Thoracic aorta (tissue), 2 donors: ENCODE results near the gene GZF1. TPM values are rescaled to one million over a fixed set of nuclear protein-coding genes. Genes with fewer than 3 reads are reported as not detected.

Experiments used
- ATAC-seq: fragments of 150-250 bp; one replicate; pipeline ENCODE4 v1.8.0; 2017; ENCODE audit warnings: low read depth; ENCODE audit not compliant: insufficient number of reproducible peaks, low FRiP score
- DNase-seq: peaks from one replicate; pipeline ENCODE4 v3.0.0-alpha.2; 2020; ENCODE audit warnings: low spot score
- H3K27ac ChIP-seq, 2 donors: fragments of 200-600 bp; sonication (generic); 1 replicate in 1 of 2; 2 replicates in 1 of 2; pipeline ENCODE4 v1.5.1; 2016; ENCODE audit warnings: mild to moderate bottlenecking in 2 of 2, moderate library complexity in 2 of 2
- H3K27me3 ChIP-seq: fragments of 200-600 bp; sonication (generic); replicated peaks from 2 replicates; pipeline ENCODE4 v1.6.0; 2016; ENCODE audit warnings: mild to moderate bottlenecking; ENCODE audit not compliant: insufficient read depth
- H3K36me3 ChIP-seq: fragments of 200-600 bp; sonication (generic); one replicate; pipeline ENCODE4 v1.5.1; 2016
- H3K4me1 ChIP-seq, 2 donors: fragments of 200-600 bp; sonication (generic); 1 replicate in 1 of 2; 2 replicates in 1 of 2; pipeline versions ENCODE4 v1.5.1 to v1.6.0; 2016; ENCODE audit warnings: low read depth in 2 of 2, mild to moderate bottlenecking in 1 of 2; ENCODE audit not compliant: control insufficient read depth in 1 of 2
- H3K4me3 ChIP-seq: fragments of 200-600 bp; sonication (generic); 2 replicates; pipeline ENCODE4 v1.5.1; 2016; ENCODE audit warnings: mild to moderate bottlenecking
- H3K9me3 ChIP-seq: fragments of 200-600 bp; sonication (generic); 2 replicates; pipeline ENCODE4 v1.5.1; 2016
- total RNA-seq, 2 donors: library from RNA; depleted of rRNA; stranded (reverse); fragments of >200 nt; gene quantifications; one replicate each; pipeline versions ENCODE4 v1.1.0 to v1.2.3, GENCODE V29; 2016
- TF ChIP-seq, protein P1 (sequence below): fragments of 200-600 bp; sonication (generic); IDR thresholded peaks from one replicate; pipeline ENCODE4 v1.5.1; 2019; ENCODE audit warnings: antibody characterized with exemption

Gene GZF1
- total RNA-seq, 2 donors from 2014 or later, result 14.5 to 18.9 TPM

DNA sequence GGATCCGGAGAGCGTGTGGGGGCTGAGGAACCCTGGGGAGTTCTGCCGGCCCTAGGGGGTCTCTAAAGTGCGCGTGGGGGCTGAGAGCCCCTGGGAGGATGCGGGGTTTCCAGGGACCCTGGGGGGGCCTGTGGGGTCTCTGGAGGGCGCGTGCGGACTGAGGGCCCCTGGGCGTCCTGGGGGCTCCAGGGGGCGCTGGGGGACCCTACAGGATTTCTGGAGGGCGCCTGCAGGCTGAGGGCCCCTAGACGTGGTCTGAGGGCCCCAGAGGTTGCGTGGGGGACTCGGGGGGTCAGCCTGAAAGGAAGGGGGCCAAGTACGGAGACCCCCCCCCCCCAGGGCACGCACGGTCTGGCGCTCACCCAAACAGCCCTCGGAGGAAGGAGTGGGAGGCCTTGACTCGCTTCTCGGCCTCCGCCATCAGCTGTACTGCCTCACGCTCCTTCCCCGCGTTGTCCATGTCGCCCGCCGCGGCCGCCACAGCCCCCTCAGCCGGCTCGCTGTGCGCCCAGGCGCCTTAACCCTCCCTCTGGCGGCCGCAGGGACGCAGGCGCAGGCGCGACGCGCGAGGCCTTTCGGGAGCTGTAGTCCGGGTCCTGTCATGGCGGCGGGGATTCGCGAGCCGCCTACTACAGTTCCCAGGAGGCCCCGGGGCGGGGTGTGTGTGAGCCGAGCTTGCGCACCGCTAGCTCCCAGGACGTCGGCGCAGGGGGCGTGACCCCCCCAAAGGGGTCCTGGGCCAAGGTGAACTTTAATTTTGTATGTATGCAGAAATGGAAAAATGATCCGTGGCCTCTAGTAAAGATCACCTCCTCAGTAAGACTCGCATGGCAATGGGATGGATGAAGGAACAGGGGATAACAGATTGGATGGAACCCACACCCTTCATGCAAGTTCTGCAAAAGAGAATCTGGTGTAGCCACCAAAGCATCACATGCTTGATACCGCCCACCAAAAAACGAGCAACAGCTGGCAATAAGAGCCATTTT is 59.3 kb downstream of the GZF1 start, which contains the start of gene NAPB:
TSS of gene NAPB (minus strand) at position 546 of the 989 bp plus-strand sequence. CDS start at position 460, 86 bp downstream.
- Histone ChIP-seq H3K27me3 (no peaks in the 10 kb centered on the region), H3K4me1 (peaks cover 14 to 16% of the 10 kb centered on the region in 2 donors), H3K9me3 (no peaks in the 10 kb centered on the region), H3K4me3 (peak within 1 kb of the TSS; percentile 97), H3K27ac (peak within 1 kb of the TSS; percentile 88 to 93), H3K36me3 (no peaks in the 10 kb centered on the region)
- TF ChIP-seq, protein P1, sequence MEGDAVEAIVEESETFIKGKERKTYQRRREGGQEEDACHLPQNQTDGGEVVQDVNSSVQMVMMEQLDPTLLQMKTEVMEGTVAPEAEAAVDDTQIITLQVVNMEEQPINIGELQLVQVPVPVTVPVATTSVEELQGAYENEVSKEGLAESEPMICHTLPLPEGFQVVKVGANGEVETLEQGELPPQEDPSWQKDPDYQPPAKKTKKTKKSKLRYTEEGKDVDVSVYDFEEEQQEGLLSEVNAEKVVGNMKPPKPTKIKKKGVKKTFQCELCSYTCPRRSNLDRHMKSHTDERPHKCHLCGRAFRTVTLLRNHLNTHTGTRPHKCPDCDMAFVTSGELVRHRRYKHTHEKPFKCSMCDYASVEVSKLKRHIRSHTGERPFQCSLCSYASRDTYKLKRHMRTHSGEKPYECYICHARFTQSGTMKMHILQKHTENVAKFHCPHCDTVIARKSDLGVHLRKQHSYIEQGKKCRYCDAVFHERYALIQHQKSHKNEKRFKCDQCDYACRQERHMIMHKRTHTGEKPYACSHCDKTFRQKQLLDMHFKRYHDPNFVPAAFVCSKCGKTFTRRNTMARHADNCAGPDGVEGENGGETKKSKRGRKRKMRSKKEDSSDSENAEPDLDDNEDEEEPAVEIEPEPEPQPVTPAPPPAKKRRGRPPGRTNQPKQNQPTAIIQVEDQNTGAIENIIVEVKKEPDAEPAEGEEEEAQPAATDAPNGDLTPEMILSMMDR, result peak; percentile 68
- DNase-seq (peak; percentile 73), ATAC-seq (peak; percentile 76)

Other genes with a start within 250 kb of the GZF1 start
- gene NXT1, start 11.4 kb upstream of the GZF1 start, total RNA-seq, result 10 to 100 TPM; 21.8 to 79.6 TPM
- 10 to 100 TPM; 10.2 to 17.1 TPM for gene NAPB, start 59.3 kb downstream of the GZF1 start, total RNA-seq
- not detected for gene CSTL1, start 77.5 kb downstream of the GZF1 start, total RNA-seq
- not detected for gene CST11, start 90.7 kb downstream of the GZF1 start, total RNA-seq
- not detected for gene CST8, start 128.9 kb downstream of the GZF1 start, total RNA-seq
- gene CST9L, start 206.3 kb downstream of the GZF1 start, total RNA-seq, result not detected
- gene CST9, start 243.7 kb downstream of the GZF1 start, total RNA-seq, result not detected